ENCODE results near the gene CDKL2. TPM values are rescaled to one million over a fixed set of nuclear protein-coding genes. Genes with fewer than 3 reads are reported as not detected.

The CDKL2 gene
- total and polyA plus RNA-seq, 9 of the 15 experiments (the other 6 are each of a cell fraction or from before 2014, with no cell fraction given), result 0.01 to 0.16 TPM; not detected in 7

DNA sequence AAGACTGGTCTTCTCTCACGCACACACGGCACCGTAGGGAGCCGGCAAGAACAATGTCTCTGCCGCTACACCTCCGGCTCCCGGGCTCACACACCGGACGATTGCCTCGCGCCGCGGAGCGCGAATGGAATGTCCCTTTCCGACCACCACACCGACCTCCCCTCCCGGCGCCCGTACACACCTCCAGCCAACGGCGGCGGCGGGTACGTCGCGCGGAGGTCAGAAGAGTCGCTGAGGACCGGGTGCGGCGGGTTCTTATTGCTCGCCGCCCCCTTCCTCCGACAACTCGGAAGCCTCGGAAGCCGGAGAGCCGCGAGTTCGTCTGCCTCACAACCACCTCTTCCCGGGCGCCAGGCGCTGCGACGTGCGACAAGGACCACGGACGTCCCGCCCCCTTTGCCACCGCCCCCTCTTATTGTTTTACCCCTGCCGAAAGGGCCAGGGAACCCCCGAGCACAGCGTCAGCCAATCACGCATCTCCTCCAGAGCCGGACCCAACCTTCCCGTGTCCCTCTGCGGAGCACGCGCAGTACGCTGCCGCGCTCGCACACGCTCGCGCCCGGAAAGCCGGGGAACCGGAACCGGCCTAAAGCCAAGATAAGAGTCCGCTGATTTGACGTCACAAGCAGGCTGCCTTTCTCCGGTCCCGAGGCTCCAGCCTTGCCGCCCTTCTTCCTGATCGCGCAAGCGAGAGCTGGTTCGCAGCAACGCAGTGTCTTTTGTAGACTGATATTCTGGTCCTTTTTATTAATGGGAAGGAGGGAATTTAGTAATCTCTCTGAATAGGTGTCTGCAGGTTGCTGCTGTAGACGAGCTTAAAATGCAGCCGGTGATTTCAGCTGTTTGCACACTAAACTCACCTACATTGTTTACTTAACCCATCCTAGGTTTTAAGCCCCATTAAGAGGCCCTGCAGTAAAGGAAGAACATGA, 43.0 kb upstream of the CDKL2 start, which contains the start of gene G3BP2 (continued):
- TF ChIP-seq, protein P1, sequence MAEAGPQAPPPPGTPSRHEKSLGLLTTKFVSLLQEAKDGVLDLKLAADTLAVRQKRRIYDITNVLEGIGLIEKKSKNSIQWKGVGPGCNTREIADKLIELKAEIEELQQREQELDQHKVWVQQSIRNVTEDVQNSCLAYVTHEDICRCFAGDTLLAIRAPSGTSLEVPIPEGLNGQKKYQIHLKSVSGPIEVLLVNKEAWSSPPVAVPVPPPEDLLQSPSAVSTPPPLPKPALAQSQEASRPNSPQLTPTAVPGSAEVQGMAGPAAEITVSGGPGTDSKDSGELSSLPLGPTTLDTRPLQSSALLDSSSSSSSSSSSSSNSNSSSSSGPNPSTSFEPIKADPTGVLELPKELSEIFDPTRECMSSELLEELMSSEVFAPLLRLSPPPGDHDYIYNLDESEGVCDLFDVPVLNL (CRISPR knock-in tag; IDR thresholded peaks at IDR 0.05; ENCODE audit: low read depth), result peak; percentile 49; the same call in 1 of the 2 replicates
- peak; percentile 84 for TF ChIP-seq CCNT2 (IDR thresholded peaks at IDR 0.05; ENCODE audit: borderline replicate concordance, extremely low read depth, insufficient read length, low read depth, low read length)
- TF ChIP-seq COPS2 (conservative IDR thresholded peaks at IDR 0.05), result no peak
- TF ChIP-seq SREBF1 (IDR thresholded peaks at IDR 0.05; ENCODE audit: borderline replicate concordance, low read depth, low read length), result 0 out of 2 replicates have a peak, but pooled peaks have one; percentile 9
- TF ChIP-seq TCF3 (CRISPR knock-in tag; IDR thresholded peaks at IDR 0.05), result no peak; the same call in 1 of the 2 replicates
- TF ChIP-seq RFX7 (CRISPR knock-in tag; IDR thresholded peaks at IDR 0.05), result no peak
- no peak for TF ChIP-seq ARNT (IDR thresholded peaks at IDR 0.05)
- TF ChIP-seq, protein P2, sequence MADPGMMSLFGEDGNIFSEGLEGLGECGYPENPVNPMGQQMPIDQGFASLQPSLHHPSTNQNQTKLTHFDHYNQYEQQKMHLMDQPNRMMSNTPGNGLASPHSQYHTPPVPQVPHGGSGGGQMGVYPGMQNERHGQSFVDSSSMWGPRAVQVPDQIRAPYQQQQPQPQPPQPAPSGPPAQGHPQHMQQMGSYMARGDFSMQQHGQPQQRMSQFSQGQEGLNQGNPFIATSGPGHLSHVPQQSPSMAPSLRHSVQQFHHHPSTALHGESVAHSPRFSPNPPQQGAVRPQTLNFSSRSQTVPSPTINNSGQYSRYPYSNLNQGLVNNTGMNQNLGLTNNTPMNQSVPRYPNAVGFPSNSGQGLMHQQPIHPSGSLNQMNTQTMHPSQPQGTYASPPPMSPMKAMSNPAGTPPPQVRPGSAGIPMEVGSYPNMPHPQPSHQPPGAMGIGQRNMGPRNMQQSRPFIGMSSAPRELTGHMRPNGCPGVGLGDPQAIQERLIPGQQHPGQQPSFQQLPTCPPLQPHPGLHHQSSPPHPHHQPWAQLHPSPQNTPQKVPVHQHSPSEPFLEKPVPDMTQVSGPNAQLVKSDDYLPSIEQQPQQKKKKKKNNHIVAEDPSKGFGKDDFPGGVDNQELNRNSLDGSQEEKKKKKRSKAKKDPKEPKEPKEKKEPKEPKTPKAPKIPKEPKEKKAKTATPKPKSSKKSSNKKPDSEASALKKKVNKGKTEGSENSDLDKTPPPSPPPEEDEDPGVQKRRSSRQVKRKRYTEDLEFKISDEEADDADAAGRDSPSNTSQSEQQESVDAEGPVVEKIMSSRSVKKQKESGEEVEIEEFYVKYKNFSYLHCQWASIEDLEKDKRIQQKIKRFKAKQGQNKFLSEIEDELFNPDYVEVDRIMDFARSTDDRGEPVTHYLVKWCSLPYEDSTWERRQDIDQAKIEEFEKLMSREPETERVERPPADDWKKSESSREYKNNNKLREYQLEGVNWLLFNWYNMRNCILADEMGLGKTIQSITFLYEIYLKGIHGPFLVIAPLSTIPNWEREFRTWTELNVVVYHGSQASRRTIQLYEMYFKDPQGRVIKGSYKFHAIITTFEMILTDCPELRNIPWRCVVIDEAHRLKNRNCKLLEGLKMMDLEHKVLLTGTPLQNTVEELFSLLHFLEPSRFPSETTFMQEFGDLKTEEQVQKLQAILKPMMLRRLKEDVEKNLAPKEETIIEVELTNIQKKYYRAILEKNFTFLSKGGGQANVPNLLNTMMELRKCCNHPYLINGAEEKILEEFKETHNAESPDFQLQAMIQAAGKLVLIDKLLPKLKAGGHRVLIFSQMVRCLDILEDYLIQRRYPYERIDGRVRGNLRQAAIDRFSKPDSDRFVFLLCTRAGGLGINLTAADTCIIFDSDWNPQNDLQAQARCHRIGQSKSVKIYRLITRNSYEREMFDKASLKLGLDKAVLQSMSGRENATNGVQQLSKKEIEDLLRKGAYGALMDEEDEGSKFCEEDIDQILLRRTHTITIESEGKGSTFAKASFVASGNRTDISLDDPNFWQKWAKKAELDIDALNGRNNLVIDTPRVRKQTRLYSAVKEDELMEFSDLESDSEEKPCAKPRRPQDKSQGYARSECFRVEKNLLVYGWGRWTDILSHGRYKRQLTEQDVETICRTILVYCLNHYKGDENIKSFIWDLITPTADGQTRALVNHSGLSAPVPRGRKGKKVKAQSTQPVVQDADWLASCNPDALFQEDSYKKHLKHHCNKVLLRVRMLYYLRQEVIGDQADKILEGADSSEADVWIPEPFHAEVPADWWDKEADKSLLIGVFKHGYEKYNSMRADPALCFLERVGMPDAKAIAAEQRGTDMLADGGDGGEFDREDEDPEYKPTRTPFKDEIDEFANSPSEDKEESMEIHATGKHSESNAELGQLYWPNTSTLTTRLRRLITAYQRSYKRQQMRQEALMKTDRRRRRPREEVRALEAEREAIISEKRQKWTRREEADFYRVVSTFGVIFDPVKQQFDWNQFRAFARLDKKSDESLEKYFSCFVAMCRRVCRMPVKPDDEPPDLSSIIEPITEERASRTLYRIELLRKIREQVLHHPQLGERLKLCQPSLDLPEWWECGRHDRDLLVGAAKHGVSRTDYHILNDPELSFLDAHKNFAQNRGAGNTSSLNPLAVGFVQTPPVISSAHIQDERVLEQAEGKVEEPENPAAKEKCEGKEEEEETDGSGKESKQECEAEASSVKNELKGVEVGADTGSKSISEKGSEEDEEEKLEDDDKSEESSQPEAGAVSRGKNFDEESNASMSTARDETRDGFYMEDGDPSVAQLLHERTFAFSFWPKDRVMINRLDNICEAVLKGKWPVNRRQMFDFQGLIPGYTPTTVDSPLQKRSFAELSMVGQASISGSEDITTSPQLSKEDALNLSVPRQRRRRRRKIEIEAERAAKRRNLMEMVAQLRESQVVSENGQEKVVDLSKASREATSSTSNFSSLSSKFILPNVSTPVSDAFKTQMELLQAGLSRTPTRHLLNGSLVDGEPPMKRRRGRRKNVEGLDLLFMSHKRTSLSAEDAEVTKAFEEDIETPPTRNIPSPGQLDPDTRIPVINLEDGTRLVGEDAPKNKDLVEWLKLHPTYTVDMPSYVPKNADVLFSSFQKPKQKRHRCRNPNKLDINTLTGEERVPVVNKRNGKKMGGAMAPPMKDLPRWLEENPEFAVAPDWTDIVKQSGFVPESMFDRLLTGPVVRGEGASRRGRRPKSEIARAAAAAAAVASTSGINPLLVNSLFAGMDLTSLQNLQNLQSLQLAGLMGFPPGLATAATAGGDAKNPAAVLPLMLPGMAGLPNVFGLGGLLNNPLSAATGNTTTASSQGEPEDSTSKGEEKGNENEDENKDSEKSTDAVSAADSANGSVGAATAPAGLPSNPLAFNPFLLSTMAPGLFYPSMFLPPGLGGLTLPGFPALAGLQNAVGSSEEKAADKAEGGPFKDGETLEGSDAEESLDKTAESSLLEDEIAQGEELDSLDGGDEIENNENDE (IDR thresholded peaks at IDR 0.05; ENCODE audit: low read depth, low read length), result no peak
- peak; percentile 40; the same call in 1 of the 2 replicates for TF ChIP-seq JUN (IDR thresholded peaks at IDR 0.05; ENCODE audit: borderline replicate concordance, low read depth, low read length)
- TF ChIP-seq JUN (CRISPR knock-in tag; IDR thresholded peaks at IDR 0.05; ENCODE audit: borderline replicate concordance), result no peak
- TF ChIP-seq, protein P3, sequence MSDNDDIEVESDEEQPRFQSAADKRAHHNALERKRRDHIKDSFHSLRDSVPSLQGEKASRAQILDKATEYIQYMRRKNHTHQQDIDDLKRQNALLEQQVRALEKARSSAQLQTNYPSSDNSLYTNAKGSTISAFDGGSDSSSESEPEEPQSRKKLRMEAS (CRISPR knock-in tag; IDR thresholded peaks at IDR 0.05), result peak; percentile 86
- TF ChIP-seq ZSCAN29 (IDR thresholded peaks at IDR 0.05), result 0 out of 2 replicates have a peak, but pooled peaks have one; percentile 38
- TF ChIP-seq ZFX (CRISPR knock-in tag; IDR thresholded peaks at IDR 0.05), result peak; percentile 85
- TF ChIP-seq KDM2B (CRISPR knock-in tag; IDR thresholded peaks at IDR 0.05), result no peak
- TF ChIP-seq TRIM24 (IDR thresholded peaks at IDR 0.05), result 0 out of 4 replicates have a peak, but pooled peaks of 1 of the 2 experiments have one; percentile 13

Measured in K562 (cell line).